ENCODE measurements around the gene KLHL10.

Gene KLHL10

DNA sequence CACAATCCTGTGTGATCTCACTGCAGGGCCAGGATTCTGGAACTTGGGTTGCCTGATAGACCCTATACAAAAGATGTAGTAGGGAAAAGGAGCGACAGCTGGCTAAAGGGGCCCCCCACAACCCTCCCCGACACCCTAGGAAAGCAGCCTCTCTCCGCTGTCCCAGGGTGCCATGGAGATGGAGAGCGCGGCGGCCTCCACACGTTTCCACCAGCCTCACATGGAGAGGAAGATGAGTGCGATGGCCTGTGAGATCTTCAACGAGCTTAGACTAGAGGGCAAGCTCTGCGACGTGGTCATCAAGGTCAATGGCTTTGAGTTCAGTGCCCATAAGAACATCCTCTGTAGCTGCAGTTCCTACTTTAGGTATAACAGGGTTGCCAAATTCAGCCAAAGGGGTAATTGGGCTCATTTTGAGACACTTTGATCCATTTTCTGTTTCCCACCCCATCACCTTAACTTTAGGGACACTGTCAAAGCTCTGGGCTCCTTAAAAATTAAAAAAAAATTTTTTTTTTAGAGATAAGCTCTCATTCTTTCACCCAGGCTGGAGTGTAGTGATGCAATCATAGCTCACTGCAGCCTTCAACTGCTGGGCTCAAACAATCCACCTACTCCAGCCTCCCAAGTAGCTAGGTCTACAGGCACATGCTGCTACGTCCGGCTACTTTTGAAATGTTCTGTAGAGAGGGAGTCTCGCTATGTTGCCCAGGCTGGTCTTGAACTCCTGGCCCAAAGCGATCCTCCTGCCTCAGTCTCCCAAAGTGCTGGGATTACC lies at the start of gene KLHL10:
Gene KLHL10 (plus strand): TSS at position 65 of the 778 bp plus-strand sequence. CDS start 108 bp downstream, at position 173.
- no peak for DNase-seq (ENCODE audit: low read depth)

DNA sequence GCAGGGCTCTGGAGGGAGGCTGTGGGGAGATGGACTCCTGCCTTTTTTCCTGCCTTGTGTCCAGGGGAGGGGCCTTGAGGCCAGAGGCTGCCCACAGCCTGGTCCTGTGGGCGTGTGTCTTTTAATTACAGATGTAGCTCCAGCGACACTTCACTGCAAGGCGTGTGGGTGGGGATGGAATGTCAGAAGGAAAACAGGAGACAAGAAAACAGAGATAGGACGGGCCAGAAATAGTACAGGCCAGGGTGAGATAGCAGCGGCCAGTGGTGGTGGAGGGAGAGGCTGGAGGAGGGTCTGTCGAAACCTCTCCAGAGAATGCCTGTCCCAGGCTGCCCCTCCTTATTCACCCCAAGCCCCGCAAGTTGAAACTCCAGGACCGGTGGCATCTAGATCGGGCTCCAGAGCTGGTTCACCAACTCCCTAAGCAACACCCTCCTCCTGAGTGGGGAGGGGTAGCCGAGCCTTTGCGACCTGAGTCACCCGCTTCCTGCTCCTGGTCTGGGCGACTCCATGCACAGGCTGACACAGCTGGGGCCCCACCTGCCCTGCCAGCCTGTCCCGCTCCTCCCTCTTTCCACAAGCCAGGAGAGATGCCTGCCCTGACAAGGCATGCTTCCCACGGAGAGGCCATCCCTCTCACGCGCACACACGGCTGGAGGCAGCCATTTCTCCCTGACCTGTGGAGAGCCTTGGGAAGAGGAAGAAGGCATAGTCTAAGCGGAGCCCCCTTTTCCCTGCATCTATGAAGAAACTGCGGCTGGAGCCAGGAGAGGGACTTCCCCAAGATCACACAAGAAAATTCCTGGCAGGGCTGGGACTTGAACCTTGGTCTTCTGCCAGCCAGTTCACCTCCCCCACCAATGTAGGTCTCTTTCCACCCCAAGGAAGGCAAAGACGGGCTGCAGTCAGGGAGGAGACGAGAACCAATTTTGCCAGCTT lies 44.5 kb upstream of the KLHL10 start:
- DNase-seq (ENCODE audit: low read depth), result no peak

DNA sequence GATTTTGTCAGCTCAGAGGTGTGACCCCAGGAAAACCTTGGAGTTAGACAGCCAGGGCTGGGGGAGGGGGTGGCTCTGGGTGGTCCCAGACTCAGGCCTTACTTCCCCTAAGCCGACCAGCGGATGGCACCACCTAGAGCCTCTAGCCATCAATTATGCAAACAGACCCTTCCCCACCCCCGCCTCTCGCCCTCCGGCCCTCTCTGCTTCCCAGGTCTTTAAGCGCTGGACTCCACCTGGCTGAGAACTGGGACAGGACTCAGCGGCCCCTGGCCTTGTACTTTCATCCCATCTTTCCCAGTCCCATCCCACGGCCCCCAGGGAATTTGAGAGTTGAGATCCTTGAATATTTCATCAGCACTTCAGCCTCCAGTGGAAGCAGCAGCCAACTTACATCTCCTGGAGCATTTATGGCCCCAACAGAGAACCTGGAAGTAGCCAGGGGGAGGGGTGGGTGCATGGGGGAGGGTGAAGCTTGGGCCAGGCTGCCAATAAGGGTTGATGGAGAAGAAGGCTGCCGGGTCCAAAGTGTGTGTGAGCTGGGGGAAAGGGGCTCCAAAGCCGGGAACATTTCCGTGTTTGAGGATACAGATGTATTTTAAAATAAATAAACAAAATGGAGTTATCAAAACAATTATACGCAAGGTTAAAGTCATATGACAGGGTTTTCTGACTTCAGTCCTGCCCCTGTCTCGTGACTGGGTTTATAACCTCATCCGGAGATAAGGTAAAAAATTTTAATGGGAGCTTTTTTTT lies 43.7 kb upstream of the KLHL10 start:
- DNase-seq (ENCODE audit: low read depth), result peak; percentile 19

DNA sequence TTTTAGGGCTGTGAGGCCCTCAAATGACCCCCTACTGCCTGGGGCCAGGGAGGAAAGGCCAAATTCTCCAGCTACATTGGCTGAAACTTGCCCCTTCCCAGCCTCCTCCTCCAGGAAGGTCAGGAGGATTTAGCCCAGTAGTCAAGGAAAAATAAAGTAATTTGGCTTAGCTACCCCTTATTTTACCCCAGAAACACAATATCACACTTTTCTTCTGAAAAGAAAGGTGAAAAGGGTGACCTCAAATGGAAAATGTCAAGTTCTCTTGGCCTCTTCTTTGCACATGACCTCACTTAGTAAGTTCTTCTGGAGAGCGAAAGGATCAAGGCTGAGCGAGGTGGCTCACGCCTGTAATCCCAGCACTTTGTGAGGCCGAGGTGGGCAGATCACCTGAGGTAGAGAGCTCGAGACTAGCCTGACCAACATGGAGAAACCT lies 43.1 kb upstream of the KLHL10 start:
- no peak for DNase-seq (ENCODE audit: low read depth)

- DNase-seq (ENCODE audit: low read depth), result no peak
These were observed 41.3 kb upstream of the KLHL10 start for GRCh38 chr17:41796121-41796895.

- DNase-seq (ENCODE audit: low read depth), result no peak
These were observed 40.2 kb upstream of the KLHL10 start for GRCh38 chr17:41797377-41797776.

DNA sequence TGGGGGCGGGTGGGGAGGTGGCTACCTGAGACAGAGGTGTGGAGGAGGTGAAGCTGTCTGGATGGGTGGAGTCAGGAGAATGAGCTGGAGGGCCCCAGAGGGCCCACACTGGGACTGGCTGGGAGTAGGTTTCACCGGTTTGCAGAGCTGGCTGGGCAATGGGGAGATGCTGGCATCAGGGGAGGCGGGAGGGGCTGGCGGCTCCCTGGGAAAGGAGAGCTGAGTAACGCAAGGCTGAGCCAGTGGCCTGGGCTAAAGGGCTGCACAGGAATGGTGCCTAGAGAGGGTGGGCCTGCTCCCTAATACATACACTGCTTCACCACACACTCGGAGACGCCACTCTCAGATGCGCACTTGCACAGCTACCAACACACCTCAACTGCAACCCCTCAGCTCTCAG lies 38.3 kb upstream of the KLHL10 start:
- no peak for DNase-seq (ENCODE audit: low read depth)

GRCh38 chr17:41800601-41801373 lies 36.8 kb upstream of the KLHL10 start:
- DNase-seq (ENCODE audit: low read depth), result peak; percentile 39

DNA sequence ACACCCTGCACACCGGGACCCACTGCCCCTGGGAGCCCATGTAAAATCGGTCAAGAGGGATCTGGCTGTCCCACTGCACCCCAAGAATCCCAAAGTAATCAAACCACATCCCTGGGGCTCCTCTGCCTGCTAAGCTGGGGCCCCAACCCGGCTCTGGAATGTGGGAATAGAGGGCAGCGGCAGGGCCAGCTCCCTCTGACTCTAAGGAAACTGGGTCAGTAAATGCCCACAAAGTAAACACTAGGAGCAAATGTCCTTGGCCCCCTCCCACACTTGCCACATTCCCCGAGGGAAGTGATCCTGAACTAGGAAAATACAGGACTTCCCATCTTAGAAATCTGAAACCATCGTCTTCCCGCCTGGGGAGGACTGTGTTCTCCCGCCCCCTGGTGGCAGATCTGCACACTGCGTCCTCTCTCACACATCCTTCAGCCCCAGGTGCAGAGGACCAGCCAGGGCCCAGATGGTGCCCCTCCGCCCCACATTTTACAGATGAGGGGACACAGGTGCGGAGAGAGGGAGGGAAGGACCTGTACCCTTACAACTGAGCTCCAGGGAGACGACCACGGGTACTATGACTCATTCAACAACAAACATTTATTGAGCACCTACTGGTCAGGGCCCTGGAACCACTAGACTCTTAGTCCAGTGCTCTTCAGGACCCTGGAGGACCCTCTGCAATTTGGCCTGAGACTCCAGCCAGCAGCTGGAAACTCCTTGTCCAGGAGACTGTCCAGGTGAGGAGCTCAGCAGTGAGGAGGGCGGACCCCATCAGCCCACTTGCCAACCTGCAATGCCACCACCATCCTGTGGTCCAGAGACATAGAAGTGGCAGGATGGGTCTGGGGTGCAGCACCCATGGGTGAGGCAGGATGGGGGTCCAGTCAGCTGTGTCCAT lies 36.0 kb upstream of the KLHL10 start:
- peak; percentile 78 for DNase-seq (ENCODE audit: low read depth)

GRCh38 chr17:41803049-41804020 lies 34.3 kb upstream of the KLHL10 start:
- no peak for DNase-seq (ENCODE audit: low read depth)

DNA sequence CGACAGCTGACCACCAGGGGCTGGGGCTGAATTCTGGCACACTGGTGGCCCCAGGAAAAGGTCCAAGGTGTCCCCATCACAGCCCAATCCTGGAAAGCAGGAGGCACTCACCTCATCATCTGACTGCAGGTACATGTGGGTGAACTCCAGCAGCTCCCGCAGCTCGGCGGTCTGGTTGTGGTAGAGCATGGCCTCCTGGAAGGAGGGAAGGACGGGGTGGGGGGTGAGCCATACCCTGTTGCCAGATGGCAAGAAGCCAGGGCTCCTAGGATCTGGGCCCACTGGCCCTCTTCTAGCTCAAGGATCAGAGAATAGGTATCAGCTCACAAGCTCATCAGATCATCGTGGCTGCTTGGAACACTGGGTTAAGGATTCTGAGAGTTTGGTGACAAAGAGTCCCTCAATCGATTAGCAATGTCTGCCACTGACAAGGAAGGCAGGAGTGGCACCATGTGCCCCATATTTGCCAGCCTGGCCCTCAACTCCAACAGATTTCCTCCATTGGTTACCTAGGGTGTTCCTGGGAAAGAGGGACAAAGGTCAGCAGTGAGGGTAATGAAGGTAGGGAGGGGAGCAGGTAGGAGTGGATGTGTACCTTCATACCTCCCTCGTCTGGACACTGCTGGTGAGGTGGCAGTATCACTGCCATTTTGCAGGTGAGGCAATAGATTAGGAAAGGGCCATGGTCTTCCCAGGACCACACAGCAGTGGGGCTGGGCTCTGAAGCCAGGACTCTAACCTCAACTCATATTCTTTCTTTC lies 30.8 kb upstream of the KLHL10 start:
- DNase-seq (ENCODE audit: low read depth), result no peak

GRCh38 chr17:41810659-41811548 lies 26.7 kb upstream of the KLHL10 start:
- DNase-seq (ENCODE audit: low read depth), result no peak

DNA sequence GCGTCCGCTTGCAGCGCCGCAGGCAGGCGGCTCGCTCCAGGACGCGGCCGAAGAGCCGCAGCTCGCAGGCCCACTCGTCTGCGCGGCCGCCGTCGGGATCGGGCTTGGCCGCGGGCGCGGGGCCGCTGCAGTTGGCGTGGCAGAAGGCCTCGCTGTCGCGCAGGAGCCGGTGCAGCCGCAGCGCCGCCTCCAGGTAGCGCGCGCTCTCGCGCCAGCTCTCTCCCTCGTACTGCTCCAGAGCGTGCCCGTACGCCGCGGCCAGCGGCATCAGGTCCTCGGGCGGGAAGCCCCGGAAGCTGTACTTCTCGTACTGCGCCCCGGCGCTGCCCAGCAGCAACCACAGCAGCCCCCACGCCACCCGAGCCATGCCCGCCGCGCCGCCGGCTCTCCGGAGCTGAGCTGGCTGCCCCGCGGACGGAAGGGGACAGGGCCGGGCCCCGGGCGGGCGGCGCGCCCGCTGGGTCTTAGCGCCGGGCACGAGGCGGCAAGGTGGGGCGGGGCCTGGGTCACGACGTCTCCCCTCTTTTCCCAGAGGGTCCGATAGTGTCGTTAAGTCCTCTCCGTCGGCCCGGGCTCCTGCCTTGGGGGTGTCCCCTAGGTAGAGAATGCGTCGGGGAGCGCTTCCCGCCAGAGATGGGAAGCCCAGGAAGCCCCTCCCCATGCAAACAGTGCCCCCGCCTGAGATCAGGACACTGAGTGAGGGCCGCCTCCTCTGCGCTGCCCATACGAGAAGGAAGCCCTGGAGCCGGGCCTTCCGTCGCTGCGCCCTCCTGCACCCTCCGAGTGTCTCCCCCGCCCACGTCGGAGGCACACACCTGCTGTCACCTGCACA lies 25.9 kb upstream of the KLHL10 start, which contains the start of gene P3H4:
Gene P3H4 (minus strand): TSS at position 401 of the 832 bp plus-strand sequence. CDS start 34 bp downstream, at position 367.
- DNase-seq (ENCODE audit: low read depth), result peak; percentile 78

- peak; percentile 80 for DNase-seq (ENCODE audit: low read depth)
These were observed 25.1 kb upstream of the KLHL10 start, which contains the start of gene FKBP10 for GRCh38 chr17:41812381-41813151. FKBP10 (plus strand) TSS chr17:41813004; CDS start chr17:41813035, 31 bp downstream.

All from fibroblast of gingiva (primary cell).